Keratinocyte (primary cell): ENCODE measurements around the gene SPRYD3.

ENCODE experiments used
- CTCF ChIP-seq, 3 experiments: IDR thresholded peaks in 1 of 3; conservative IDR thresholded peaks in 1 of 3; optimal IDR thresholded peaks in 1 of 3; 2 replicates in 2 of 3; 3 replicates in 1 of 3; pipeline versions ENCODE3 to v1.5.1; 2011; ENCODE audit warnings: low read length in 3 of 3, mild to moderate bottlenecking in 3 of 3, moderate library complexity in 2 of 3, control low read depth in 1 of 3, inconsistent platforms in 1 of 3; ENCODE audit not compliant: insufficient read depth in 2 of 3; ENCODE audit errors: extremely low read depth in 1 of 3
- EZH2 ChIP-seq: IDR thresholded peaks from one replicate; pipeline ENCODE4 v1.6.1; 2012; ENCODE audit warnings: inconsistent platforms, mild to moderate bottlenecking, low read length, moderate library complexity

GRCh38 chr12:53070877-53071492, 8.2 kb downstream of the SPRYD3 start:
- TF ChIP-seq CTCF (optimal IDR thresholded peaks at IDR 0.05 in 1 of 3, IDR thresholded peaks at IDR 0.05 in 1 of 3, conservative IDR thresholded peaks at IDR 0.05 in 1 of 3; ENCODE audit: extremely low read depth in 1 of 3, insufficient read depth in 2 of 3, low read length in 3 of 3) (no peak), EZH2 (no peak)
